HG03520 (cell line): Measurements from ENCODE around the gene GRAP2.
"Not testable (repeated sequence)": the region's sequence is repeated elsewhere in the genome, so short reads cannot be mapped to it uniquely, and the experiment has no call there.

Experiments
- ATAC-seq: cut with Tn5 transposase; IDR thresholded peaks from one replicate; pipeline ENCODE4 v1.9.1; 2021; ENCODE audit warnings: mild to moderate bottlenecking, moderate library complexity; ENCODE audit not compliant: unreplicated experiment

Gene GRAP2

DNA sequence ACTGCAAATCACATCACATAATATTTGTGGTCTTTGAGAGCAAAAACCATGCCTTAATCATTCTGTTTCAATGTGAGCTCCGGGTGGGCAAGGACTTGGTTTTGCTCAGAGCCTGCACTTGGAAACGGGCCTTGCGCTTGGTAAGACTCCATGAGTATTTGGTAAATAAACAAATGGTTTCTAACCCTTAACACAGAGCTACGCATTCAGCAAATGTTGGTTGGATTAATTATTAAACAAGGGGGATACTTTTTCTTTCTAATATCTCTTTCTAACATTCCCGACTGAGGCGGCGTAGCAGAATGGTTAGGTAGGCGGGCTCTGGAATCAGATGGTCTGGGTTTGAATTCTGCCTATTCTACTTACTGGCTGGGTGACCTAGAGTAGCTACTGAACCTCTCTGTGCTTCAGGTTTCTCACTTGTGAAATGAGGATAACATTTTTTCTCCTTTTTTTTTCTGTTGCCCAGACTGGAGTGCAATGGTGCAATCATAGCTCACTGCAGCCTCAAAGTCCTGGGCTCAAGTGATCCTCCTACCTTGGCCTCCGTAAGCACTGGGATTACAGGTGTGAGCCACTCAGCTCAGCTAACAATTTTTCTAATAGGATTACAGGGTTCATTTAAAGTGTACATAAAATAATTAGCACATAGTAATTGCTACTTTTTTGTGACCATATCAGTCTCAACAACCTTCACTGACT is 90.4 kb downstream of the GRAP2 start:
- no peak for ATAC-seq

GRCh38 chr22:39992088-39992826 is 91.4 kb downstream of the GRAP2 start:
- ATAC-seq, result no peak

GRCh38 chr22:39992894-39993293 is 92.0 kb downstream of the GRAP2 start:
- not testable (repeated sequence) for ATAC-seq

DNA sequence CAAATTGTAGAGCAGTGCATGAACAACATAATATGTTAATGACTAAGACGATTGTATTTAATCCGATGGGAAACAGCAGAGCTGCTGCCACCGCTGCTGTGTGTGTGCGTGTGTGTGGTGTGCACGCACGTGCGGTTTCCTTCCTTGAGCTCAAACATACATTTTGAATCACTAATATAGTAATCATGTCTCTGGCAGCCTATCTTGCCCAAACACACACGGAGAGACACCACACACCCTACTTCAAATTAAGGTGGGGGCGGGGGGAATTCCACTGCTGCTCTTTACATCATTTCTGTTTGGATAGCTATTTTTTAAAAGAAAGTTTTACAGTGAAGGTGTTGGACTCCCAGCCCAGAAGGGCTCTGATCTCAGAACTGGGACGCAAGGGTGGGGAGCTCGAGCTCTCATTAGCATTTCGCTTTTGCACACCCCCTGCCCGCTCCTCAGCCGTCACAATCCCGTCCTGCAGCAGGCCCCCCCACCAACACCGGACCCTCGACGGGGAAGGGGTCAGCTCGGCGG is 93.2 kb downstream of the GRAP2 start:
- ATAC-seq, result no peak

DNA sequence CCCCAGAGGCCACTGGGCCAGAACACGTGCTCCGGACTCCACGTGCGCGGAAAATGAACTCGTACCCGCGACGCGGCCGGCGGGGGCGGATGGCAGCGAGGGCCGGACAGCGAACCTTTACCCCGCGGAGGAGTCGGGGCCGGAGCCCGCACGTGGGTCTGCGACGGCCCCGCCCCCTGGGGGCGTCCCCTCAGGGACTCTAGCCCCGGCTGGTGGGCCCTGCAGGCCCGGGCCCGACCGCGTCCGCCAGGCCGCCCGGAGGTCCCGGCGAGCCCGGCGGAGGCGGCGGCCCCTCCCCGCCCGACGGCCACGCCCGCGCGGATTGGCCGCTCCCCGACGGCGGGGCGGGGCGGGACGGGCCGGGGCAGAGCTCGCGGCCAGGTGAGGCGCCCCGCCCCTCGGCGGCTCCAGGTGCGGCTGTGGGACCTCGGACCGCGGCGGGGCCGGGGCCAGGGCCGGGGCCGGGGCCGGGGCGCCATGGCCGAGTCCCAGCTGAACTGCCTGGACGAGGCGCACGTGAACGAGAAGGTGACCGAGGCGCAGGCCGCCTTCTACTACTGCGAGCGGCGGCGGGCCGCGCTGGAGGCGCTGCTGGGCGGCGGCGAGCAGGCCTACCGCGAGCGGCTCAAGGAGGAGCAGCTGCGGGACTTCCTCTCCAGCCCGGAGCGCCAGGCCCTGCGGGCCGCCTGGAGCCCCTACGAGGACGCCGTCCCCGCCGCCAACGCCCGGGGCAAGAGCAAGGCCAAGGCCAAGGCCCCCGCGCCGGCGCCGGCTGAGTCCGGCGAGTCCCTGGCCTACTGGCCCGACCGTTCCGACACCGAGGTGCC is 93.9 kb downstream of the GRAP2 start, which contains the start of gene FAM83F:
Gene FAM83F, plus strand, starts transcription at position 389 of the 827 bp plus-strand sequence. Its CDS starts 89 bp downstream, at position 478.
- no peak for ATAC-seq

DNA sequence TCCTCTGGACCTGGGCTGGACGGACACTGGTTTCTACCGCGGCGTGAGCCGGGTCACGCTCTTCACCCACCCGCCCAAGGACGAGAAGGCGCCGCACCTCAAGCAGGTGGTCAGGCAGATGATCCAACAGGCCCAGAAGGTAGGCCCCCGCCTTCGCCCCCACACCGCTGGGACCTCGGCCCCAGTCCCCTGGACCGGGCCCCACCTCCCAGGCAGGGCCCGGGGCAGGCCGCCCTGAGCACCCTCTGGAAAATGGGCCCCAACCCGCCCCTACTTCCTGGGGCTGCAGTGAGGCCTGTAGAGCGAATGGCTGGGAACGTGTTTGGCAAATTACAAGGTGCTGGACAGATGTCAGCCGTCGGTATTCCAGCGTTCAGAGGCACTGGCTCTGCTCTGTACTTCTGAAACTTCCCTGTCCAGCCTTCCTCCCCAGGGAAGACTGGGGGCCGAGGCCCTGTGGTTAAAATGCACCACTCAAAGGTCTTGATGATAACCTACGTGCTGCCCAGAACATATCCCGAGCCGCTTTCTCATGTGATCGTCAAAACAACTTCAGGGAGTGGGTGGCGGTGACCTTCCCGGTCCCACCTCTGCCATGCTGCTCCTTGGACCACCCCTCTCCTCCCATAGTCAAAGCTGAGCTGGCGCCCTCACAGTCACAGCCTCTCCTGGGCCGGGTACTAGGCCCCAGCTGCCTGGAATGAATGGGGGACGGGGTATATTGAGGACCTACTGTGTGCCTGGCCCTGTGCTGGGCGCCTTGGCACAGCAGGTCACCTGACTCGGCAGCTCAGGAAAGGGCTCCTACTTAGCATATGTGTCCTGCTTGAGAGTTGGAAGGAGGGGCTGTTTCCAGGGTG is 94.7 kb downstream of the GRAP2 start:
- ATAC-seq, result no peak

GRCh38 chr22:39996732-39997131 is 95.8 kb downstream of the GRAP2 start:
- ATAC-seq, result no peak

- ATAC-seq, result no peak
These were observed 96.5 kb downstream of the GRAP2 start for GRCh38 chr22:39997421-39997820.

- ATAC-seq, result no peak
These were observed 97.2 kb downstream of the GRAP2 start for GRCh38 chr22:39997939-39998726.

GRCh38 chr22:39999144-39999757 is 98.4 kb downstream of the GRAP2 start:
- ATAC-seq, result no peak

DNA sequence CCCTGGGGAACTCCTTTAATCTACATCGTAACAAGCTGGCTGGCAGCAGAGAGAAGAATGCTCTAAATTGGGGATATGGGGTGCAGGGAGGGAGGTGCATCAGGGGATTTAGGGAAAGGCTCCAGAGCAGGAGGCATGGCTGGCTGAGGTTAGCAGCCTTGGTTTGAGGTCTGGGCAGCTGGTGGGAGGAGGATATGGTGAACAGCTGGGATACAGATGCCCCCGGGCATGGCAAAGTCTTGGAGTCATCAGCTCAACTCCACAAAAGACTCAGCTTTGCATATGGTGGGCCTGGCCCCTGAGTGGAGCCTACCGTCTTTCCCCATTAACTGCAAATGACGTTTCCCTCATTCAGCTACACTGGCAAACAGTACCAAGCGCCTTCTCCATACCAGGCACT is 99.3 kb downstream of the GRAP2 start:
- no peak for ATAC-seq

- ATAC-seq, result no peak
These were observed 100.2 kb downstream of the GRAP2 start for GRCh38 chr22:40001106-40001505.

DNA sequence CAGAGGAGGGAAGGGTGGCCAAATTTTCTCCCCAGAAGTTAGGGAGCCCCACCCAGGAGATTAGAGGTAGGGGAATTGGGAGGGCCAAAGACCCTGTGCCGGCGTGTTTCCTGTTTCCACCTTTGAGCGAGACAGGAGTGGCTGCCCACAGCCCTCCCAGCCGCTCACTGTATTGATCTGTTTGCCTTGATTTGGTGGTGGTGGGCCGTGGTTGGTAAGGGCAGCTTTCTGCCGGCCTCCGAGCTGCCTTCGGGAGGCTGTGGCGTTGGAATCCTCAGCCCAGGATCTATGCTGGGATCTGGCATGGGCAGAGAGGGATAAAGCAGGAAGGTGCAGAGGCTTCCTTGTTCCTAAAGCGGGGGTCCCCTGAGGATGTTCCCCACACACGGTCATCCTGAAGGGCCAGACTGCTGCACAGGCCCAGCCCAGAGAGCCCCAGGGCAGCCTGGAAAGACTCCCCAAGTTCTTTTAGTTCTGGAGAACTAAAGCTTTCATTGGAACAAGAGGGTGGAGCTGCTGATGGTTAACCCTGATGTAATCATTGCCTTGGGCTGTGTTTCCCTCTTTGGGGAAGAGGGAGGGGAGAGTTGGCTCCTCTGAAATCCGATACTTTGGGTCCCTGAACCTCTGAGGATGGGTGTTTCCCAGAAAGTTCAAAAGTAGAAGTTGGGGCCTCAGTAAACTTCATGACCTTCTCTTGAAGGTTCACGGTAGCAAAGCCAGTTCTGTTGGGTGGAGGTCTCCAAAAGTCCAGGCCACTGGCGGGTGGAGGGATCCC is 101.1 kb downstream of the GRAP2 start:
- ATAC-seq, result no peak

GRCh38 chr22:40002935-40003715 is 102.2 kb downstream of the GRAP2 start:
- no peak for ATAC-seq

DNA sequence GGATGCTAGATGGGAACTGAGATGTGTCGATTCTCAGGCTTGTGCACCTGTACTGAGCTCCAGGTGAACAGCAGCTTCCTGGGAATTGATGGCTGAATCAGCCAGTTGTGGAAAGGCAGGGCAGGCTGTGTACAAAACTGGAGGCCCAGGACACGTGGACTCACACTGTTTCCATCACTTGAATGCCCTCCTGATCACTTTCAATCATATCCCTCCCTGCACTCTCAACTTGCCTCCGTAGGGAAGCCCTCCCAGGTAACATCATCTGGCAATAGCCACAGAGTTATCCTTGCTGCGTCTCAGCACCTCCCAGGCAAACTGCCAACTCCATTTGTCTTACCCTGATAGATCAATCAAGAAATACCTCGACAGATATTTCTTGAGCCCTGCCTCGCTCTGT is 104.0 kb downstream of the GRAP2 start:
- ATAC-seq, result no peak

GRCh38 chr22:40006641-40007040 is 105.8 kb downstream of the GRAP2 start:
- ATAC-seq, result no peak

DNA sequence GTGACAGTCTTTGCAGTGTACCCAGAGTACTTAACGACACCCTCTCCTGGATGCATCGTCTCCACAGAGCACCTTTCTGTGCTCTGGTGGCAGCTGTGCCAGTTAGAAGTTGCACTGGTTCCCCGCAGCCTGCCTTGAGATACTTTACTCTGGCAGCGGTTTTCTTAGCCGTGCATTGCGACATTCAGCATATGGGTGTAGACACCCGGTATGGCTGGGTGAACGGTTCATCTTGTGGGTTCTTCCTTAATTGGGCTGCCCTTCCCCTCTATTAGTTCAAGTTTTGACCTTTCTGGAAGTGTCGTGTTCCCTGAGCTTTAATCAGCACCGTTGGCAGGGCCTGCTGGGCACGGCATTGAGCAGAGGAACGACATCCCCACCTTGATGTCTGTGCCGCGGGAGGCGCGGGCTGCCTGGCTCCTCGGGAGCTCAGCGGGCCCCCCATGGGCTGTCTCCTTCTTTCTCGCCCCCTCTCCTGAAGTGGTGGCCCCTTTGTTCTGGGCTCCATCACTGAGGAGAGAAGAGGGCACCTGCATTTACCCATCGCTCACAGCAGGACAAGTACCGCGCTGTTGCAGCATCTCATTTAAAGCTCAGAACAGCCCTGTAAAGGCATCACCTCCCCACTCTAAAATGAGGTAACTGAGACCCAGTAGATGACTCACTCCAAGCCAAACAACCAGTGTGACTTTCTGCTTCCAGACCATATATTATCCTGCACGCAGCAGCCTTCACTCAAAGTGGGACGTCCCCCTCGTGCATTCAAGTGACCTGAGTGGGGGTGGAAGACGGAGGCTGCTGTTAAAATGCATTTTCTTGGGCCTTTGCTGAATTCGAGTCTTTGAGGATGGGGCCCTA is 107.2 kb downstream of the GRAP2 start:
- ATAC-seq, result no peak
